H9 (cell line): ENCODE data around the gene BSN. TPM values are rescaled to one million over a fixed set of nuclear protein-coding genes. Genes with fewer than 3 reads are reported as not detected.

Experiments
- DNase-seq: peaks from one replicate; pipeline ENCODE4 v3.0.0-alpha.2; 2017
- H2AFZ ChIP-seq: one replicate; pipeline ENCODE4 v1.6.1; 2013; ENCODE audit warnings: mild to moderate bottlenecking, low read length, control low read depth, moderate library complexity
- H2AK5ac ChIP-seq: 2 replicates; pipeline ENCODE4 v1.6.1; 2013; ENCODE audit warnings: low read length, control low read depth, mixed read lengths; ENCODE audit not compliant: insufficient read length
- H2BK120ac ChIP-seq: one replicate; pipeline ENCODE4 v1.6.1; 2013; ENCODE audit warnings: low read depth, mild to moderate bottlenecking, low read length, control low read depth, inconsistent platforms; ENCODE audit not compliant: poor library complexity, severe bottlenecking
- H2BK12ac ChIP-seq: 2 replicates; pipeline ENCODE4 v1.6.1; 2013; ENCODE audit warnings: low read length, control low read depth, mixed read lengths, low read depth; ENCODE audit not compliant: insufficient read length
- H2BK15ac ChIP-seq: 2 replicates; pipeline ENCODE4 v1.6.1; 2013; ENCODE audit warnings: low read depth, low read length, control low read depth
- H2BK20ac ChIP-seq: one replicate; pipeline ENCODE4 v1.6.1; 2013; ENCODE audit warnings: low read depth, mild to moderate bottlenecking, low read length, control low read depth, inconsistent platforms; ENCODE audit not compliant: poor library complexity, severe bottlenecking
- H2BK5ac ChIP-seq: 2 replicates; pipeline ENCODE4 v1.6.1; 2013; ENCODE audit warnings: low read length, control low read depth, mixed read lengths; ENCODE audit not compliant: insufficient read length
- H3K14ac ChIP-seq: 2 replicates; pipeline ENCODE4 v1.6.1; 2013; ENCODE audit warnings: low read length, control low read depth; ENCODE audit not compliant: insufficient read depth
- H3K18ac ChIP-seq: 2 replicates; pipeline ENCODE4 v1.6.1; 2013; ENCODE audit warnings: low read depth, mild to moderate bottlenecking, mixed read lengths, low read length, control low read depth; ENCODE audit not compliant: insufficient read length
- H3K23ac ChIP-seq: 2 replicates; pipeline ENCODE4 v1.6.1; 2013; ENCODE audit warnings: low read length, control low read depth, mixed read lengths, low read depth; ENCODE audit not compliant: insufficient read length
- H3K23me2 ChIP-seq: 2 replicates; pipeline ENCODE4 v1.6.1; 2013; ENCODE audit warnings: low read depth, mild to moderate bottlenecking, mixed read lengths, low read length, control low read depth; ENCODE audit not compliant: insufficient read length, poor library complexity, severe bottlenecking
- H3K27ac ChIP-seq: 2 replicates; pipeline ENCODE4 v1.5.1; 2013; ENCODE audit warnings: low read length, control low read depth, mixed read lengths, low read depth; ENCODE audit not compliant: insufficient read length
- H3K27me3 ChIP-seq: 2 replicates; pipeline ENCODE4 v1.6.1; 2013; ENCODE audit warnings: low read length, control low read depth, inconsistent platforms; ENCODE audit not compliant: insufficient read depth
- H3K4ac ChIP-seq: 2 replicates; pipeline ENCODE4 v1.6.1; 2013; ENCODE audit warnings: low read depth, mild to moderate bottlenecking, control low read depth, inconsistent platforms, low read length, moderate library complexity
- H3K4me1 ChIP-seq: 2 replicates; pipeline ENCODE4 v1.6.1; 2013; ENCODE audit warnings: low read length, control low read depth, inconsistent platforms; ENCODE audit not compliant: insufficient read depth
- H3K4me2 ChIP-seq: 2 replicates; pipeline ENCODE4 v1.6.1; 2013; ENCODE audit warnings: low read length, control low read depth, mixed read lengths; ENCODE audit not compliant: insufficient read length, insufficient read depth
- H3K56ac ChIP-seq: 2 replicates; pipeline ENCODE4 v1.6.1; 2013; ENCODE audit warnings: low read depth, mild to moderate bottlenecking, mixed read lengths, low read length, control low read depth; ENCODE audit not compliant: insufficient read length
- H3K79me1 ChIP-seq: 2 replicates; pipeline ENCODE4 v1.6.1; 2013; ENCODE audit warnings: low read depth, mild to moderate bottlenecking, moderate library complexity, low read length, control low read depth, inconsistent platforms; ENCODE audit not compliant: insufficient read depth, poor library complexity, severe bottlenecking
- H3K79me2 ChIP-seq: 2 replicates; pipeline ENCODE4 v1.6.1; 2013; ENCODE audit warnings: low read length, control low read depth, inconsistent platforms; ENCODE audit not compliant: insufficient read depth
- H3K9ac ChIP-seq: 2 replicates; pipeline ENCODE4 v1.6.1; 2013; ENCODE audit warnings: low read length, control low read depth, mixed read lengths; ENCODE audit not compliant: insufficient read length; ENCODE audit errors: extremely low read depth
- H3K9me3 ChIP-seq: one replicate; pipeline ENCODE4 v1.6.1; 2013; ENCODE audit warnings: low read depth, low read length, inconsistent platforms; ENCODE audit not compliant: control insufficient read depth
- H3T11ph ChIP-seq: one replicate; pipeline ENCODE4 v1.6.1; 2013; ENCODE audit warnings: mild to moderate bottlenecking, low read length, control low read depth, inconsistent platforms
- H4K20me1 ChIP-seq: one replicate; pipeline ENCODE4 v1.6.1; 2013; ENCODE audit not compliant: control insufficient read depth, insufficient read length, insufficient read depth
- H4K5ac ChIP-seq: 2 replicates; pipeline ENCODE4 v1.6.1; 2013; ENCODE audit warnings: low read depth, mild to moderate bottlenecking, mixed read lengths, low read length, control low read depth; ENCODE audit not compliant: insufficient read length
- H4K8ac ChIP-seq: replicated peaks from 2 replicates; pipeline ENCODE4 v1.6.1; 2013; ENCODE audit warnings: low read length, control low read depth, mixed read lengths, low read depth; ENCODE audit not compliant: insufficient read length
- H4K91ac ChIP-seq: 2 replicates; pipeline ENCODE4 v1.6.1; 2013; ENCODE audit warnings: low read depth, mild to moderate bottlenecking, moderate library complexity, mixed read lengths, low read length, control low read depth; ENCODE audit not compliant: insufficient read length
- H3K27ac Mint-ChIP-seq, 3 experiments: 2 replicates in 2 of 3; 3 replicates in 1 of 3; pipeline ENCODE4 v1.8.0; 2020 to 2021; ENCODE audit warnings: mixed read lengths in 3 of 3, mild to moderate bottlenecking in 1 of 3, moderate library complexity in 1 of 3
- H3K27me3 Mint-ChIP-seq: 2 replicates; pipeline ENCODE4 v1.8.0; 2021; ENCODE audit warnings: low read depth, mild to moderate bottlenecking, moderate library complexity, mixed read lengths
- H3K36me3 Mint-ChIP-seq, 3 experiments: 2 replicates in 2 of 3; 3 replicates in 1 of 3; pipeline ENCODE4 v1.8.0; 2020 to 2021; ENCODE audit warnings: low read depth in 3 of 3, mixed read lengths in 3 of 3; ENCODE audit not compliant: insufficient read depth in 1 of 3
- H3K4me1 Mint-ChIP-seq, 2 experiments: 2 replicates each; pipeline ENCODE4 v1.8.0; 2020; ENCODE audit warnings: mixed read lengths in 2 of 2
- H3K4me3 Mint-ChIP-seq, 2 experiments: 2 replicates in 1 of 2; 3 replicates in 1 of 2; pipeline ENCODE4 v1.8.0; 2020 to 2021; ENCODE audit warnings: mild to moderate bottlenecking in 2 of 2, mixed read lengths in 2 of 2, moderate library complexity in 1 of 2
- H3K9me3 Mint-ChIP-seq, 2 experiments: 2 replicates in 1 of 2; 3 replicates in 1 of 2; pipeline ENCODE4 v1.8.0; 2020; ENCODE audit warnings: mild to moderate bottlenecking in 2 of 2, mixed read lengths in 2 of 2, moderate library complexity in 1 of 2
- WGBS: extraction: QIAGEN DNeasy Blood & Tissue Kit; methylation state at CpG from one replicate; pipeline ENCODE4 v1.1.7; 2013; ENCODE audit warnings: missing lambda C conversion rate, low lambda C conversion rate, mixed read lengths; ENCODE audit not compliant: insufficient read length; ENCODE audit errors: extremely low coverage; 5-methylcytosine and 5-hydroxymethylcytosine counted together
- total RNA-seq: library from RNA; stranded (reverse); gene quantifications from 2 replicates; pipeline ENCODE4 v1.2.1, GENCODE V29; 2021
- TF ChIP-seq, protein P1 (sequence below): fragments of 200-600 bp; sonication (generic); conservative IDR thresholded peaks from 3 replicates; pipeline ENCODE4 v1.8.0; 2021; ENCODE audit warnings: antibody characterized with exemption, mild to moderate bottlenecking

BSN gene
- total RNA-seq, 1 experiment from 2014 or later = 2.4 TPM

- H4K91ac ChIP-seq = no peak overlapping the region
- H4K20me1 ChIP-seq = no peaks in the 10 kb centered on the region
- no peak overlapping the region for H2BK15ac ChIP-seq
- H3K27me3 ChIP-seq = no peaks in the 10 kb centered on the region
- H3K27ac ChIP-seq = no peak overlapping the region
- no peak for DNase-seq
- H3K4me1 Mint-ChIP-seq = peaks cover 29 to 36% of the 10 kb centered on the region in 2 experiments
- H3K79me1 ChIP-seq = peaks cover 4% of the 10 kb centered on the region
- no peak overlapping the region for H2AFZ ChIP-seq
- no peak overlapping the region for H2BK12ac ChIP-seq
- H2AK5ac ChIP-seq = no peak overlapping the region
- H3K4ac ChIP-seq = no peak overlapping the region
- H2BK5ac ChIP-seq = no peak overlapping the region
- H4K8ac ChIP-seq = no peak overlapping the region
- H3K79me2 ChIP-seq = no peaks in the 10 kb centered on the region; the same call in 1 of the 2 replicates
- H4K5ac ChIP-seq = no peak overlapping the region
- no peak overlapping the region for H2BK120ac ChIP-seq
- H3K23me2 ChIP-seq = peaks cover 8% of the 10 kb centered on the region
- H2BK20ac ChIP-seq = no peak overlapping the region
- no peak overlapping the region for H3K14ac ChIP-seq
- no peaks in the 10 kb centered on the region; the same call in 1 of the 2 replicates for H3K4me1 ChIP-seq
- H3K9me3 Mint-ChIP-seq = no peaks in the 10 kb centered on the region
- no peak overlapping the region for H3K56ac ChIP-seq
- peaks cover 5 to 6% (median 5%) of the 10 kb centered on the region in 3 experiments; a peak in 6 of 7 replicates for H3K36me3 Mint-ChIP-seq
- H3K4me3 Mint-ChIP-seq = no peak overlapping the region
- H3K9me3 ChIP-seq = no peaks in the 10 kb centered on the region
- no CpG with 5 or more reads among the region's 6 CpGs for WGBS
- no peak overlapping the region for H3K23ac ChIP-seq
- H3K27ac Mint-ChIP-seq = peak overlapping the region in 2 of 3 experiments; percentile 46 to 49; a peak in 1 of 7 replicates
- no peak overlapping the region for H3K18ac ChIP-seq
- no peak overlapping the region for H3K9ac ChIP-seq
- TF ChIP-seq, protein P1, sequence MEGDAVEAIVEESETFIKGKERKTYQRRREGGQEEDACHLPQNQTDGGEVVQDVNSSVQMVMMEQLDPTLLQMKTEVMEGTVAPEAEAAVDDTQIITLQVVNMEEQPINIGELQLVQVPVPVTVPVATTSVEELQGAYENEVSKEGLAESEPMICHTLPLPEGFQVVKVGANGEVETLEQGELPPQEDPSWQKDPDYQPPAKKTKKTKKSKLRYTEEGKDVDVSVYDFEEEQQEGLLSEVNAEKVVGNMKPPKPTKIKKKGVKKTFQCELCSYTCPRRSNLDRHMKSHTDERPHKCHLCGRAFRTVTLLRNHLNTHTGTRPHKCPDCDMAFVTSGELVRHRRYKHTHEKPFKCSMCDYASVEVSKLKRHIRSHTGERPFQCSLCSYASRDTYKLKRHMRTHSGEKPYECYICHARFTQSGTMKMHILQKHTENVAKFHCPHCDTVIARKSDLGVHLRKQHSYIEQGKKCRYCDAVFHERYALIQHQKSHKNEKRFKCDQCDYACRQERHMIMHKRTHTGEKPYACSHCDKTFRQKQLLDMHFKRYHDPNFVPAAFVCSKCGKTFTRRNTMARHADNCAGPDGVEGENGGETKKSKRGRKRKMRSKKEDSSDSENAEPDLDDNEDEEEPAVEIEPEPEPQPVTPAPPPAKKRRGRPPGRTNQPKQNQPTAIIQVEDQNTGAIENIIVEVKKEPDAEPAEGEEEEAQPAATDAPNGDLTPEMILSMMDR = no peak
- no peak overlapping the region for H3T11ph ChIP-seq
- no peak overlapping the region for H3K4me2 ChIP-seq
- no peaks in the 10 kb centered on the region; the same call in 1 of the 2 replicates for H3K27me3 Mint-ChIP-seq
Observed at GRCh38 chr3:49670940-49671290, 116.6 kb downstream of the BSN start.
